Fibroblast of pulmonary artery (primary cell): ENCODE measurements around the gene ARL4C.

Experiments
- DNase-seq: peaks from one replicate; pipeline ENCODE4 v3.0.0-alpha.2; 2010; ENCODE audit warnings: low read depth
- H3K4me3 ChIP-seq: replicated peaks from 2 replicates; pipeline ENCODE4 v1.5.1; 2011; ENCODE audit warnings: low read depth, mild to moderate bottlenecking, control low read depth, low read length, moderate library complexity
- TF ChIP-seq, protein P1 (sequence below): IDR thresholded peaks from 2 replicates; pipeline ENCODE4 v1.5.1; 2011; ENCODE audit warnings: mild to moderate bottlenecking, control low read depth, low read length, inconsistent platforms; ENCODE audit errors: missing control alignments

The ARL4C gene

GRCh38 chr2:234492717-234493485 lies 4.0 kb downstream of the ARL4C start:
- H3K4me3 ChIP-seq: no peak overlapping the region
- TF ChIP-seq, protein P1, sequence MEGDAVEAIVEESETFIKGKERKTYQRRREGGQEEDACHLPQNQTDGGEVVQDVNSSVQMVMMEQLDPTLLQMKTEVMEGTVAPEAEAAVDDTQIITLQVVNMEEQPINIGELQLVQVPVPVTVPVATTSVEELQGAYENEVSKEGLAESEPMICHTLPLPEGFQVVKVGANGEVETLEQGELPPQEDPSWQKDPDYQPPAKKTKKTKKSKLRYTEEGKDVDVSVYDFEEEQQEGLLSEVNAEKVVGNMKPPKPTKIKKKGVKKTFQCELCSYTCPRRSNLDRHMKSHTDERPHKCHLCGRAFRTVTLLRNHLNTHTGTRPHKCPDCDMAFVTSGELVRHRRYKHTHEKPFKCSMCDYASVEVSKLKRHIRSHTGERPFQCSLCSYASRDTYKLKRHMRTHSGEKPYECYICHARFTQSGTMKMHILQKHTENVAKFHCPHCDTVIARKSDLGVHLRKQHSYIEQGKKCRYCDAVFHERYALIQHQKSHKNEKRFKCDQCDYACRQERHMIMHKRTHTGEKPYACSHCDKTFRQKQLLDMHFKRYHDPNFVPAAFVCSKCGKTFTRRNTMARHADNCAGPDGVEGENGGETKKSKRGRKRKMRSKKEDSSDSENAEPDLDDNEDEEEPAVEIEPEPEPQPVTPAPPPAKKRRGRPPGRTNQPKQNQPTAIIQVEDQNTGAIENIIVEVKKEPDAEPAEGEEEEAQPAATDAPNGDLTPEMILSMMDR: no peak
- no peak for DNase-seq

- H3K4me3 ChIP-seq: no peak overlapping the region
- DNase-seq: no peak
- TF ChIP-seq, protein P1: no peak
Observed at GRCh38 chr2:234491897-234492296, 5.0 kb downstream of the ARL4C start.

GRCh38 chr2:234491281-234491680 lies 5.6 kb downstream of the ARL4C start:
- no peak for DNase-seq
- H3K4me3 ChIP-seq: no peak overlapping the region
- TF ChIP-seq, protein P1: no peak

GRCh38 chr2:234490271-234491091 lies 6.4 kb downstream of the ARL4C start:
- H3K4me3 ChIP-seq: no peak overlapping the region
- TF ChIP-seq, protein P1: no peak
- DNase-seq: no peak

DNA sequence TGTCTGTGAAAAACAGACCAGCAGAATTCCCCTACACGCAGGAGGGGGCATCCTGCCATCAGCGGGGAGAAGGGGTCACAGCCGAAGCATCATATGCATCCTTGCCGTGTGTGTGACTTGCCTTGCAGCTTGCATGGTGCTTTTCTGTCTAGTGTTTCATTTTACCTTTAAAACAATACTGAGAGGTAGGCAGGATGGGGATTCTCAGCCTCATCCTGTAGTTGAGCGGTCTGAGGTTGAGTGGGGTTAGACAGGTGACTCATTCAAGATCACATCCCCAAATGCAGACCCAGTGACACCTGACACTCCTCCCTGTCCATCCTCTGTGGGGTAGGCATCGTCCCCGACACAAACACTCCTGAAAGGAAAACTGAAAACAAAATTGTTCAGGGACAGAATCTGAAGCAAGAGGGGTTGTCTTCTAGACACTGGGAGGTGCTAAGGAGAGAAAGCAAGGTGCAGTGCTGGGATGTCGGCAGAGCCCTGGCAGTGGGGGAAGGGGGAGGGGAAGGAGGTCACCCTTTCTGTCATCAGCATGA lies 7.9 kb downstream of the ARL4C start:
- TF ChIP-seq, protein P1: no peak
- no peak overlapping the region for H3K4me3 ChIP-seq
- DNase-seq: no peak

DNA sequence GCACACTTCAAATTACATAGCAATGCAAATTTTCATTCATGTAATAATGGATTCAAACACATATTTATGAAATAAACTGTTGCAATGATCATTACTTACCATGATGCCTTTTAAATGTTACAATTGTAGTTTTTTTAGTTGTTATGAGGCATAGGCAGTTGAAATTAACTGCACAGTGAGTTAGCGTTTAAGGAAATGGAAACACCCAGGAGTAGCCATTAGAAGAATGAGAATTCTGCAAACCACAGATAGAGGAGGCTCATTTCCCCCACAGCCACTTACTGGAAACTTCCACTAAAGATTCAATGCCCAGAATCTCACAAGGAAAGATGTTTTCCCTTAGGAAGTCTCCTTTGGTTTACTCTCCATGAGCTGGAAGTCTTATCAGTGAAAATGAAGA lies 8.4 kb downstream of the ARL4C start:
- TF ChIP-seq, protein P1: no peak
- no peak overlapping the region for H3K4me3 ChIP-seq
- no peak for DNase-seq
